IMR-90 (cell line): ENCODE measurements around the gene UBA7. TPM values are rescaled to one million over a fixed set of nuclear protein-coding genes. Genes with fewer than 3 reads are reported as not detected.

ENCODE experiments used
- ATAC-seq: fragments of 200-7000 bp; cut with Tn5 transposase; 2 replicates; pipeline ENCODE4 v1.9.1; 2020; ENCODE audit warnings: low read depth, mild to moderate bottlenecking, moderate library complexity
- BruUV-seq: library from RNA; stranded (reverse); fragments of 400-500 nt; replicated peaks from 2 replicates; lab custom pipeline; 2021; lab: Mats Ljungman, UMichigan
- CTCF ChIA-PET: fragments of 300-600 bp; formaldehyde crosslinking; extraction: SDS; loops from one replicate; lab custom pipeline; 2021; ENCODE audit warnings: antibody characterized with exemption; lab: Yijun Ruan, JAX
- POLR2A ChIA-PET: fragments of 300-600 bp; sonication (Branson Sonifier 250); formaldehyde crosslinking; loops from one replicate; lab custom pipeline; 2022; ENCODE audit warnings: antibody characterized with exemption; ENCODE audit not compliant: unreplicated experiment; lab: Charles Lee
- DNase-seq: peaks from one replicate; pipeline ENCODE4 v3.0.0; 2013
- H2AFZ ChIP-seq: replicated peaks from 2 replicates; pipeline ENCODE3; 2013; ENCODE audit warnings: low read length, mild to moderate bottlenecking; ENCODE audit not compliant: poor library complexity
- H2AK5ac ChIP-seq: 2 replicates; pipeline ENCODE4 v1.6.1; 2013; ENCODE audit warnings: low read depth, low read length, inconsistent platforms
- H2AK9ac ChIP-seq: replicated peaks from 2 replicates; pipeline ENCODE3; 2013; ENCODE audit warnings: mild to moderate bottlenecking, low read depth, low read length, moderate library complexity; ENCODE audit not compliant: poor library complexity
- H2BK120ac ChIP-seq: 2 replicates; pipeline ENCODE4 v1.6.1; 2013; ENCODE audit warnings: low read depth, low read length, inconsistent platforms
- H2BK15ac ChIP-seq: 3 replicates; pipeline ENCODE4 v1.6.1; 2013; ENCODE audit warnings: low read depth, low read length, inconsistent platforms
- H2BK20ac ChIP-seq: 2 replicates; pipeline ENCODE4 v1.6.1; 2013; ENCODE audit warnings: low read depth, mild to moderate bottlenecking, inconsistent platforms, low read length, moderate library complexity
- H2BK5ac ChIP-seq: 2 replicates; pipeline ENCODE4 v1.6.1; 2013; ENCODE audit warnings: mild to moderate bottlenecking, low read depth, low read length, inconsistent platforms; ENCODE audit not compliant: poor library complexity, severe bottlenecking
- H3K14ac ChIP-seq: replicated peaks from 2 replicates; pipeline ENCODE4 v1.6.1; 2013; ENCODE audit warnings: low read depth, low read length, inconsistent platforms
- H3K18ac ChIP-seq: 2 replicates; pipeline ENCODE4 v1.6.1; 2013; ENCODE audit warnings: low read depth, low read length, control low read depth
- H3K23ac ChIP-seq: 2 replicates; pipeline ENCODE4 v1.6.1; 2013; ENCODE audit warnings: low read depth, low read length, inconsistent platforms
- H3K27ac ChIP-seq: 2 replicates; pipeline ENCODE4 v1.5.1; 2013; ENCODE audit warnings: mild to moderate bottlenecking, control low read depth, low read length; ENCODE audit not compliant: insufficient read depth
- H3K27me3 ChIP-seq: 2 replicates; pipeline ENCODE4 v1.6.1; 2013; ENCODE audit warnings: low read length; ENCODE audit not compliant: control insufficient read depth, insufficient read depth
- H3K36me3 ChIP-seq: 2 replicates; pipeline ENCODE4 v1.6.1; 2013; ENCODE audit warnings: low read length, mixed read lengths; ENCODE audit not compliant: control insufficient read depth, insufficient read depth
- H3K4ac ChIP-seq: 2 replicates; pipeline ENCODE4 v1.6.1; 2013; ENCODE audit warnings: low read depth, low read length, inconsistent platforms
- H3K4me1 ChIP-seq: 2 replicates; pipeline ENCODE4 v1.6.1; 2013; ENCODE audit warnings: low read length, mixed read lengths; ENCODE audit not compliant: control insufficient read depth, insufficient read depth
- H3K4me2 ChIP-seq: 2 replicates; pipeline ENCODE4 v1.6.1; 2013; ENCODE audit warnings: low read depth, mild to moderate bottlenecking, control low read depth, low read length, moderate library complexity
- H3K4me3 ChIP-seq: 2 replicates; pipeline ENCODE4 v1.5.1; 2013; ENCODE audit warnings: low read depth, mild to moderate bottlenecking, control low read depth, low read length, moderate library complexity; ENCODE audit not compliant: insufficient read depth
- H3K56ac ChIP-seq: 2 replicates; pipeline ENCODE4 v1.6.1; 2013; ENCODE audit warnings: low read length, inconsistent platforms; ENCODE audit not compliant: insufficient read depth; ENCODE audit errors: extremely low read depth
- H3K79me1 ChIP-seq, 2 experiments: 2 replicates each; pipeline ENCODE4 v1.6.1; 2013; ENCODE audit warnings: low read length in 2 of 2, inconsistent platforms in 1 of 2, low read depth in 1 of 2
- H3K9ac ChIP-seq: 2 replicates; pipeline ENCODE4 v1.6.1; 2013; ENCODE audit warnings: low read depth, low read length, control low read depth
- H3K9me1 ChIP-seq: 2 replicates; pipeline ENCODE4 v1.6.1; 2013; ENCODE audit warnings: low read length, inconsistent platforms; ENCODE audit not compliant: insufficient read depth
- H3K9me3 ChIP-seq: 2 replicates; pipeline ENCODE4 v1.6.1; 2013; ENCODE audit warnings: low read length; ENCODE audit not compliant: control insufficient read depth, insufficient read depth
- H4K20me1 ChIP-seq: 2 replicates; pipeline ENCODE4 v1.6.1; 2013; ENCODE audit warnings: low read length, inconsistent platforms; ENCODE audit not compliant: insufficient read depth
- H4K5ac ChIP-seq: 2 replicates; pipeline ENCODE4 v1.6.1; 2013; ENCODE audit warnings: mild to moderate bottlenecking, low read depth, low read length, control low read depth
- H4K8ac ChIP-seq, 2 experiments: 2 replicates each; pipeline ENCODE4 v1.6.1; 2013; ENCODE audit warnings: low read depth in 2 of 2, low read length in 2 of 2, control low read depth in 1 of 2, inconsistent platforms in 1 of 2
- H4K91ac ChIP-seq: 2 replicates; pipeline ENCODE4 v1.6.1; 2013; ENCODE audit warnings: low read depth, low read length, inconsistent platforms; ENCODE audit not compliant: insufficient read depth
- BHLHE40 ChIP-seq: fragments of 150-350 bp; IDR thresholded peaks from 2 replicates; pipeline ENCODE4 v1.6.1; 2016; ENCODE audit warnings: mild to moderate bottlenecking, low read depth, low read length
- CEBPB ChIP-seq: IDR thresholded peaks from 2 replicates; pipeline ENCODE4 v1.6.1; 2012; ENCODE audit warnings: low read depth, low read length, improper control_type of control experiment
- CHD1 ChIP-seq: IDR thresholded peaks from 2 replicates; pipeline ENCODE4 v1.6.1; 2012; ENCODE audit warnings: low read depth, low read length, improper control_type of control experiment
- CTCF ChIP-seq: conservative IDR thresholded peaks from 2 replicates; pipeline ENCODE4 v1.5.1; 2012; ENCODE audit warnings: mild to moderate bottlenecking, low read depth, low read length, improper control_type of control experiment
- ELK1 ChIP-seq: fragments of 150-350 bp; IDR thresholded peaks from 2 replicates; pipeline ENCODE4 v1.6.1; 2016; ENCODE audit warnings: low read depth, mild to moderate bottlenecking, low read length, moderate library complexity, borderline replicate concordance
- FOS ChIP-seq: fragments of 150-350 bp; IDR thresholded peaks from 2 replicates; pipeline ENCODE4 v1.6.1; 2016; ENCODE audit warnings: low read depth, low read length
- MAFK ChIP-seq: IDR thresholded peaks from 2 replicates; pipeline ENCODE4 v1.6.1; 2012; ENCODE audit warnings: low read depth, low read length, improper control_type of control experiment
- MAZ ChIP-seq: IDR thresholded peaks from 2 replicates; pipeline ENCODE4 v1.6.1; 2012; ENCODE audit warnings: low read depth, mild to moderate bottlenecking, low read length, improper control_type of control experiment, moderate library complexity, borderline replicate concordance
- MXI1 ChIP-seq: IDR thresholded peaks from 2 replicates; pipeline ENCODE4 v1.6.1; 2012; ENCODE audit warnings: low read depth, mild to moderate bottlenecking, low read length, moderate library complexity, borderline replicate concordance
- NFE2L2 ChIP-seq: fragments of 150-350 bp; IDR thresholded peaks from 2 replicates; pipeline ENCODE4 v1.6.1; 2016; ENCODE audit warnings: low read depth, mild to moderate bottlenecking, low read length
- POLR2A ChIP-seq: IDR thresholded peaks from 2 replicates; pipeline ENCODE4 v1.6.1; 2012; ENCODE audit warnings: mild to moderate bottlenecking, low read depth, low read length
- RAD21 ChIP-seq: IDR thresholded peaks from 2 replicates; pipeline ENCODE4 v1.6.1; 2012; ENCODE audit warnings: low read length, improper control_type of control experiment
- RCOR1 ChIP-seq: IDR thresholded peaks from 2 replicates; pipeline ENCODE4 v1.6.1; 2012; ENCODE audit warnings: mild to moderate bottlenecking, low read length, improper control_type of control experiment; ENCODE audit not compliant: insufficient replicate concordance
- RFX5 ChIP-seq: IDR thresholded peaks from 2 replicates; pipeline ENCODE4 v1.8.0; 2012; ENCODE audit warnings: low read depth, mild to moderate bottlenecking, low read length, moderate library complexity
- SMC3 ChIP-seq: fragments of 150-350 bp; IDR thresholded peaks from 2 replicates; pipeline ENCODE4 v1.6.1; 2016; ENCODE audit warnings: low read depth, mild to moderate bottlenecking, antibody characterized with exemption, low read length, moderate library complexity
- USF2 ChIP-seq: fragments of 150-350 bp; IDR thresholded peaks from 2 replicates; pipeline ENCODE4 v1.6.1; 2017; ENCODE audit warnings: mild to moderate bottlenecking, antibody characterized with exemption, low read length, low read depth
- WGBS, 2 experiments: methylation state at CpG; one replicate each; pipeline versions ENCODE4 v1.1.5 to v1.1.7; 2013; ENCODE audit warnings: missing lambda C conversion rate in 2 of 2; ENCODE audit not compliant: insufficient read length in 1 of 2; ENCODE audit errors: extremely low coverage in 2 of 2; 5-methylcytosine and 5-hydroxymethylcytosine counted together
- dilution Hi-C: fragments of 300-500 bp; cut with HindIII; formaldehyde crosslinking; loops from one replicate; pipeline ENCODE4 v1.14.3; 2018; ENCODE audit warnings: low sequenced_read_pairs; ENCODE audit not compliant: unreplicated experiment
- in situ Hi-C: fragments of 300-500 bp; cut with MboI; formaldehyde crosslinking; loops from 3 replicates; pipeline ENCODE4 v1.14.3; 2019; ENCODE audit warnings: low sequenced_read_pairs, inconsistent platforms, mixed read lengths
- intact Hi-C: fragments of 100-400 bp; cut with micrococcal nuclease; formaldehyde crosslinking; loops from 2 replicates; pipeline ENCODE4 v1.10.0; 2022
- polyA plus RNA-seq, 3 experiments: library from polyadenylated mRNA; depleted of rRNA; stranded (reverse); fragments of >200 nt; gene quantifications; 2 replicates each; pipeline ENCODE4 v1.2.3, GENCODE V29; 2012; ENCODE audit warnings: low replicate concordance in 1 of 3
- total RNA-seq: library from RNA; depleted of rRNA; stranded (reverse); fragments of >200 nt; gene quantifications from 2 replicates; pipeline ENCODE4 v1.2.3, GENCODE V29; 2012

Gene UBA7
- total and polyA plus RNA-seq, 2 of the 4 experiments (the other 2 are of a cell fraction): 18.6 to 57.8 TPM

- no peak overlapping the region for H3K9ac ChIP-seq
Measured at GRCh38 chr3:49805367-49805782, 8.4 kb downstream of the UBA7 start.

More at GRCh38 chr3:49805367-49805782, 8.4 kb downstream of the UBA7 start:
- CTCF ChIA-PET: interaction anchor here (4.6 kb wide), 1 partner anchor 35 kb away, joined by 33 read pairs; no protein-coding TSS in a partner anchor
- dilution Hi-C loops: no loop called here
- intact Hi-C loops: no loop called here
- H3K18ac ChIP-seq: no peak overlapping the region; the same call in 1 of the 2 replicates
- H4K5ac ChIP-seq: 0 out of 2 replicates have a peak overlapping the region, but pooled peaks have one; percentile 9
- no peaks in the 10 kb centered on the region for H3K27me3 ChIP-seq
- DNase-seq: peak; percentile 56
- no peak overlapping the region for H3K14ac ChIP-seq
- H2AFZ ChIP-seq: no peak overlapping the region
- peaks cover 0 to 9% of the 10 kb centered on the region in 2 experiments; a peak in 1 of 4 replicates for H3K79me1 ChIP-seq
- ATAC-seq: 0 out of 2 replicates have a peak, but pooled peaks have one; percentile 0
- peaks cover 32% of the 10 kb centered on the region for H3K4me1 ChIP-seq
- H3K23ac ChIP-seq: no peak overlapping the region
- H4K20me1 ChIP-seq: no peaks in the 10 kb centered on the region
- H3K4me3 ChIP-seq: no peak overlapping the region
- H3K27ac ChIP-seq: peak overlapping the region; percentile 36; the same call in 1 of the 2 replicates
- H4K8ac ChIP-seq: no peak overlapping the region
- H4K91ac ChIP-seq: no peak overlapping the region; the same call in 1 of the 2 replicates
- TF ChIP-seq CEBPB: no peak
- no peak for TF ChIP-seq BHLHE40
- no peak for TF ChIP-seq ELK1
- TF ChIP-seq POLR2A: no peak
- TF ChIP-seq FOS: no peak
- TF ChIP-seq MXI1: no peak
- no peak for TF ChIP-seq SMC3
- TF ChIP-seq NFE2L2: no peak
- no peak for TF ChIP-seq RAD21
- TF ChIP-seq CHD1: no peak
- TF ChIP-seq CTCF: no peak
- no peak for TF ChIP-seq RFX5
- no peak for TF ChIP-seq MAFK
- no peak for TF ChIP-seq USF2
- TF ChIP-seq MAZ: no peak
- TF ChIP-seq RCOR1: no peak
- H2AK9ac ChIP-seq: peak overlapping the region; percentile 75
- WGBS, 2 experiments: no CpG with 5 or more reads among the region's 3 CpGs
- peaks cover 15% of the 10 kb centered on the region for H3K36me3 ChIP-seq
- in situ Hi-C loops: no loop called here
- H3K56ac ChIP-seq: no peak overlapping the region
- peak overlapping the region; percentile 51 for H2AK5ac ChIP-seq
- peak overlapping the region; percentile 48; the same call in 1 of the 2 replicates for H3K4ac ChIP-seq
- BruUV-seq: no TSS peak
- no peak overlapping the region; the same call in 1 of the 2 replicates for H3K4me2 ChIP-seq
- no peak overlapping the region for H2BK5ac ChIP-seq
- POLR2A ChIA-PET: interaction anchor here (0.8 kb wide), 1 partner anchor 33 kb away, joined by 3 read pairs; no protein-coding TSS in a partner anchor
- no peaks in the 10 kb centered on the region for H3K9me3 ChIP-seq
- H2BK15ac ChIP-seq: no peak overlapping the region
- H2BK20ac ChIP-seq: no peak overlapping the region
- H3K9me1 ChIP-seq: peaks cover 7% of the 10 kb centered on the region; the same call in 1 of the 2 replicates
- H2BK120ac ChIP-seq: no peak overlapping the region
